Measurements from ENCODE around the gene TTC22. TPM values are rescaled to one million over a fixed set of nuclear protein-coding genes. Genes with fewer than 3 reads are reported as not detected.

TTC22 gene
- total RNA-seq, 1 donor from 2014 or later = not detected

DNA sequence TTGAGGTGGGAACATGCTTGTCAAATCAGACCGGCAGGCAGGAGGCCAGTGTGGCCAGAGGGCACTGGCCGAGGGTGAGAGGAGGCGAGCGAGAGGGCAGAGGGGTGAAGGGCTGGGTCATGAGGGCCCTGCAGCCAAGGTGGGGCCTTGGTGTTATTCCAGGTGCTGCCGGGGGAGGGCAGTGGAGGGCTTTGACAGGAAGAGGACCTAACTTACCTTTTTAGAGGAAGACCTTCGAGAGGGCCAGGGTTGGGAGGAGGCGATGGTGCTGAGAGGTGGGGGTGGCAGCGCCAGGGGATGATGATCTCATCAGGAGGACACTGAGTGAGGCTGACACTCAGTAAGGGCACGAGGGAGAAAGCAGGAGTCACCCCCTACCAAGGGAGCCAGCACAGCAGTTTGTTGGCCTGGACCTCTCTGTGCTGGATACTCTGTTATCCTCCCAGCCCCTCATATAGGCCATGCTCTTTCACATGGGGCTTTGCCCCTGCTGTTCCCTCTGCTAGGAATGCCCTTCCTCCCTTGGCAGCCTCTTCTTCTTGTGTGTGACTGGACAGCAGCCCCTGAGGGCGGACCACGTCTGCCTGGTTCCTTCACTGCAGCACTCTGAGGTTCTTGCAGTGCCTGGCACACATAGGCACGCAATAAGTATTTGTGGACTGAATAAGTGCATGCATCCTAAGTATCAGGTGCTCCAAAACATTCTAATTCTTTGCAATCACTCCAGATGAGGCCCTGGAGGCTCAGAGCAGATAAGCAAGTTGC, 7.5 kb upstream of the TTC22 start:
- TF ChIP-seq, protein P1, sequence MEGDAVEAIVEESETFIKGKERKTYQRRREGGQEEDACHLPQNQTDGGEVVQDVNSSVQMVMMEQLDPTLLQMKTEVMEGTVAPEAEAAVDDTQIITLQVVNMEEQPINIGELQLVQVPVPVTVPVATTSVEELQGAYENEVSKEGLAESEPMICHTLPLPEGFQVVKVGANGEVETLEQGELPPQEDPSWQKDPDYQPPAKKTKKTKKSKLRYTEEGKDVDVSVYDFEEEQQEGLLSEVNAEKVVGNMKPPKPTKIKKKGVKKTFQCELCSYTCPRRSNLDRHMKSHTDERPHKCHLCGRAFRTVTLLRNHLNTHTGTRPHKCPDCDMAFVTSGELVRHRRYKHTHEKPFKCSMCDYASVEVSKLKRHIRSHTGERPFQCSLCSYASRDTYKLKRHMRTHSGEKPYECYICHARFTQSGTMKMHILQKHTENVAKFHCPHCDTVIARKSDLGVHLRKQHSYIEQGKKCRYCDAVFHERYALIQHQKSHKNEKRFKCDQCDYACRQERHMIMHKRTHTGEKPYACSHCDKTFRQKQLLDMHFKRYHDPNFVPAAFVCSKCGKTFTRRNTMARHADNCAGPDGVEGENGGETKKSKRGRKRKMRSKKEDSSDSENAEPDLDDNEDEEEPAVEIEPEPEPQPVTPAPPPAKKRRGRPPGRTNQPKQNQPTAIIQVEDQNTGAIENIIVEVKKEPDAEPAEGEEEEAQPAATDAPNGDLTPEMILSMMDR (IDR thresholded peaks at IDR 0.05) = no peak
- no peak overlapping the region for H3K4me3 Mint-ChIP-seq (ENCODE audit: unreplicated experiment)

DNA sequence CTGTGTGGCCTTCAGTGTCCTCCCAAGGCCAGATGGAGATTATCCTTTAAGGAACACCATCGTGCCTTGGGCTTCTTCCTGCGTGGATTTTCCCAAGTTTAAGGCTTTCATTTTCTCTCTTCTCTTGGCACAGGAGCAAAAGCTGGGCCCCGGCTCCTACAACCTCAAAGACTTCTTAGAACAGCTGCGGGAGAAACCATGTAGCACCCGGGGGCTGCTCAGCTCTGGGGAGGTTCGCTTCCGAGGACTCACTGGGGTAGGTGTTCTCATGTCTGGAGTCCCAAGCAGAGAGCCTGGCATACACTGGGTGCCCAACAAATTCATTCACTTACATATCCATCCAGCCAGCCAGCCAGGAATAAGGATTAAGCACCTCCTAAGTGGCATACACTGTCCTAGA, 6.6 kb upstream of the TTC22 start:
- no peaks in the 10 kb centered on the region for H3K9me3 Mint-ChIP-seq (ENCODE audit: unreplicated experiment)
- no peaks in the 10 kb centered on the region for H3K4me1 Mint-ChIP-seq (ENCODE audit: unreplicated experiment)
- DNase-seq (ENCODE audit: extremely low spot score, unreplicated experiment) = peak; percentile 25
- peaks cover 5% of the 10 kb centered on the region for H3K27me3 Mint-ChIP-seq (ENCODE audit: unreplicated experiment)
- H3K36me3 Mint-ChIP-seq (ENCODE audit: unreplicated experiment) = no peaks in the 10 kb centered on the region
- H3K27ac Mint-ChIP-seq (ENCODE audit: unreplicated experiment) = no peak overlapping the region
- H3K4me3 Mint-ChIP-seq (ENCODE audit: unreplicated experiment) = no peak overlapping the region
- TF ChIP-seq, protein P1 (IDR thresholded peaks at IDR 0.05) = no peak

More for the DNA sequence above, 7.5 kb upstream of the TTC22 start:
- Mint-ChIP-seq H3K27me3 (ENCODE audit: unreplicated experiment) (no peaks in the 10 kb centered on the region), H3K36me3 (ENCODE audit: unreplicated experiment) (no peaks in the 10 kb centered on the region), H3K9me3 (ENCODE audit: unreplicated experiment) (no peaks in the 10 kb centered on the region), H3K27ac (ENCODE audit: unreplicated experiment) (no peak overlapping the region), H3K4me1 (ENCODE audit: unreplicated experiment) (peaks cover 4% of the 10 kb centered on the region)
- peak; percentile 71 for DNase-seq (ENCODE audit: extremely low spot score, unreplicated experiment)

DNA sequence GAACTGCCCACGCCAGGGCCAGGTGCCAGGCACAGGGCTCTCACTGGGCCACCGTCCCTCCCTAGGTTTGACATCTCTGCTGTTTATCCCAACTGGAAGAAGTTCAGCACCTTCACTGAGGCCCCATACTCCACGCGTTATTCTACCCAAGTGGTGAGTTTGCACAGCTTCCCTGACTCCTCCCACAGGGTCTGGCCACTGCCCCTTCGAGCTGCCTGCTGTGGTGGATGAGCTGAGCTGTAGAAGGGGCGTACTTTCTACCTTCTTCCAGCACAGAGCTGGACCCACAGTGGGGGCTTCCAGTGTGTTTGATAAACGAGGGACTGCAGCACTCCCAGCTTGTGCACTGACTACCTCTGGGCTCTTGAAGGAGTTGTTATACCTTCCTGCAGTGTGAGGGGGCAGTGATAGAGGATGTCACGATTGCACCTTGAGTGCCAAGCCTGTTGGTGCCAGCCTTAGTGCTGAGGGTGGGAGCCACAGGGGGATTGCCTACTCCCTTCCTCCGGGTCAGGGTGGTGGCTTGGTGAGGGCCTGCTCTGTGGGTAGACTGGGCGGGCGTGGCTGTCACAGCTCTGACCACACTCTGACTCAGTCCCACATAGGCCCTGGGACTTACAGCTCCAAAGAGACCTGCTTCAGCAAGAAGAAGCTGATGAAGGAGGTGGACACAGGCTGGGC, 5.9 kb upstream of the TTC22 start:
- peaks cover 6% of the 10 kb centered on the region for H3K27me3 Mint-ChIP-seq (ENCODE audit: unreplicated experiment)
- no peaks in the 10 kb centered on the region for H3K36me3 Mint-ChIP-seq (ENCODE audit: unreplicated experiment)
- no peaks in the 10 kb centered on the region for H3K9me3 Mint-ChIP-seq (ENCODE audit: unreplicated experiment)
- H3K4me1 Mint-ChIP-seq (ENCODE audit: unreplicated experiment) = no peaks in the 10 kb centered on the region
- peak; percentile 76 for DNase-seq (ENCODE audit: extremely low spot score, unreplicated experiment)
- TF ChIP-seq, protein P1 (IDR thresholded peaks at IDR 0.05) = no peak
- no peak overlapping the region for H3K27ac Mint-ChIP-seq (ENCODE audit: unreplicated experiment)
- no peak overlapping the region for H3K4me3 Mint-ChIP-seq (ENCODE audit: unreplicated experiment)

DNA sequence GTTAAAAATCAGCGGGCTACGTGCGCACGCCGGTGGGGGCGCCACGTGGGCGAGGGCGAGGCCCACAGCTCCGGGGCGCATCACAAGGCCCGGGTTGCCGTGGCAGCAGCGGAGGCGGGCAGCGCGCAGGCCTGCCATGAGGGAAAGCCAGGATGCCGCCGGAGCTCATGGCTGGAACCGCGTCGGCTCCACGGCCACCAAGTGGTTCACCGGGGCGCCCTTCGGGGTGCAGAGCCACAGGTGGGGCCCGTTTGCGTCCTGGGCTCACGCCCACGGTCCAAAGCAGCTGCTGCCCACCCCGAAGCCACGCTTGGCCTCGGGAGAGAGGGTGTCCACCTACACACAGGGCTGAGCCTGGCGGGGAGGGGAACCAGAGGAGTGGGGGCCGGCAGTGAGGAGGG, 4.9 kb upstream of the TTC22 start:
- no peak for DNase-seq (ENCODE audit: extremely low spot score, unreplicated experiment)
- H3K9me3 Mint-ChIP-seq (ENCODE audit: unreplicated experiment) = no peaks in the 10 kb centered on the region

DNA sequence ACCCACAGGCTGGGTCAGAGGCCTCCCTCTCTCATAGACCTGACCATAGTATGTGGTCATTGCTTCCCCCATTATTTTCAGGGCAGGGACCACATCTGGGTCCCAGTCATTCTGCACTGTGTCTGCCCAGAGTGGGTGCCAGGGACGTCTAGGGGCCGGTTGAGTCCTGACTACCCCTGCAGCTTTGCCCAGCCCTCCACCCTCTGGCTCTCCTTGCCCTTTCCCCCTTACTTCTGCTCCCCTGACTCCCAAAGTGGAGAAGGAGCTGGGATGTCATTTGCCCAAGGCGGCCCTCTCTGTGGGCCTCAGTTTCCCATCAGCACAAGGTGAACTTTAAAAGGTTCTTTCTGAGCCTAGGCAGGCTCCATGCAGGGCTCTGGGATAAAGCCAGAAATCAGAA, 4.3 kb upstream of the TTC22 start:
- H3K4me1 Mint-ChIP-seq (ENCODE audit: unreplicated experiment) = no peaks in the 10 kb centered on the region
- H3K27ac Mint-ChIP-seq (ENCODE audit: unreplicated experiment) = no peak overlapping the region
- peaks cover 12% of the 10 kb centered on the region for H3K27me3 Mint-ChIP-seq (ENCODE audit: unreplicated experiment)
- TF ChIP-seq, protein P1 (IDR thresholded peaks at IDR 0.05) = no peak
- H3K36me3 Mint-ChIP-seq (ENCODE audit: unreplicated experiment) = no peaks in the 10 kb centered on the region
- no peaks in the 10 kb centered on the region for H3K9me3 Mint-ChIP-seq (ENCODE audit: unreplicated experiment)
- H3K4me3 Mint-ChIP-seq (ENCODE audit: unreplicated experiment) = no peak overlapping the region
- DNase-seq (ENCODE audit: extremely low spot score, unreplicated experiment) = no peak

More for the DNA sequence above, 4.9 kb upstream of the TTC22 start:
- H3K36me3 Mint-ChIP-seq (ENCODE audit: unreplicated experiment) = no peaks in the 10 kb centered on the region
- no peak overlapping the region for H3K4me3 Mint-ChIP-seq (ENCODE audit: unreplicated experiment)
- H3K27me3 Mint-ChIP-seq (ENCODE audit: unreplicated experiment) = peaks cover 12% of the 10 kb centered on the region
- no peaks in the 10 kb centered on the region for H3K4me1 Mint-ChIP-seq (ENCODE audit: unreplicated experiment)
- no peak overlapping the region for H3K27ac Mint-ChIP-seq (ENCODE audit: unreplicated experiment)
- TF ChIP-seq, protein P1 (IDR thresholded peaks at IDR 0.05) = no peak

All from osteocyte (in vitro differentiated cells).